ENCODE data around the gene TAGLN.

TAGLN gene

DNA sequence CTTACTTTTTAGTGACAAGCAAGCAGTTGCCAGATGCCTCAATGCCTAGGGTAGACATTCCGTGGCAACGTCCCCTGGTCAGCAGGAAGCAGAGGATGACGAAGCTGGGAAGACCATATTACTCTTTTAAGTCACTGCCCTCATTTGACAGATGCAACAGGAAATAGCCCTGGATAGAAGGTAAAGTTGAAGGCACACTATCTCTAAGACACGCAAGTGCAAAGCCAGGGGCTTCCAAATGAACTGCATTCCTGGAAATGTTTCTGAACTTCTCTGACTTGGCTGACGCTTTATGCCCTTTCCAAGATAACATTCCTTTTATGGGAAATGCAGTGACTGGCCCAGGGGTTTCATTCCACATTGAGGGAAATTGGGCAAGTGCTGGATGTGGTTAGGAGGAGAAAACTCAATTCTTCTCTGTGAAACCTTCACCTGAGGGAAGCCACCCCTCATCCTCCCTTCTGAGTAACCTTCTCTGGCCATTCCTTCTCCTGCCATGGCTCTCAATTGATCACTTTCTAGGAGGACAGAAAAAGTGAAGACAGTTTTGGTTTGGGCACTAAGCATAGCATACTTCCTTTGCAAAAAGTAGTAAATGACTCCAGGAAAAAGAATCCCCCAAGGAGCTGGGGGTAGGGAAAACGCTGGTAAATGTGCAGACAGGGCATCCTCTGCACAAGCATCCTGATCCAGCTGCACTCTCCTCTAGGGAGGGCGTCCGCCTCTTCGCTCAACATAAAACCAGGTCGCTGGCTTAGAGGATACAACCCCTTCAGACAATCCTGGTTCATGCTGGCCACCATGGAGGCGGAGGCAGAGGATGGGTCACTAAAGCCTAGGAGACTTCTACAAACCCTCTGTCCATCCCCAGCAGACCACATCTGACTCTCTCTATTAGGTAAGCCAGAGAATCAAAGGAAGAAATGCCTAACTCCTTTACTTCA lies 18.2 kb downstream of the TAGLN start:
- DNase-seq = no peak

GRCh38 chr11:117218133-117218915 lies 19.2 kb downstream of the TAGLN start:
- no peak for DNase-seq

GRCh38 chr11:117219001-117219400 lies 19.8 kb downstream of the TAGLN start:
- DNase-seq = no peak

DNA sequence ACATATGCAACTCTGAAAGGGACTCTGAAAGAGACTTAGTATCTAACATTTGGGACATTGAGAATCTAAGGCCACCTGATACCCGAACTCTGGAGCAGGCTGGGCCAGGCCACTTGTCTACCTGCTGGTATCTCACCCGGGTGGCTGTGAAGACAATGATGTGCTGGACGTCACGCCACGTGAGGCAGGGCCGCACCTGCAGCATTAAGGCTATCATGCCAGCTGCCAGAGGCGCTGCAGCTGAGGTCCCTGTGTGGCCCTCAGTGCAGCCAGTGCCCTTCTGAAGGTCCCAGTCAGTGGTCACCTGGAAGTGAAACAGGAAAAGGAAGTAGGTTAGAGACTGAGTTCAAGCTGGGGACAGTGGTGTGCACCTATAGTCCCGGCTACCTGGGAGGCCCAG lies 20.3 kb downstream of the TAGLN start:
- DNase-seq = no peak

DNA sequence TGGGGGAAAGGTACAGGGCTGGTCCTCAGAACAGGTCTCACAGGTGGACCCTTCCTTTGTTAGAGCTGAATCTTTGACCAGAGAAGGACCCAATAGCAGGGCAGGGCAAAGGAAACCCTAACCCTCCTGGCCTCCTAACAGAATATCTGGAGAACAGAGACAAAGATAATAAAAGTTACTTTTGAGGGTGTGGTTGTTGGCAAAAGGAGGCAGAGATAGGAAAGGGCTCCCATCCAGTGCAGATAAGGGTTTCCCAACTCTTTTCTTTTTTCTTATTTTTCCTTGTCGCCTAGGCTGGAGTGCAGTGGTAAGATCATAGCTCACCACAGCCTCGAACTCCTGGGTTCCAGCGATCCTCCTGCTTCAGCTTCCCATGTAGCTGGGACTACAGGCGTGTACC lies 20.8 kb downstream of the TAGLN start:
- no peak for DNase-seq

DNA sequence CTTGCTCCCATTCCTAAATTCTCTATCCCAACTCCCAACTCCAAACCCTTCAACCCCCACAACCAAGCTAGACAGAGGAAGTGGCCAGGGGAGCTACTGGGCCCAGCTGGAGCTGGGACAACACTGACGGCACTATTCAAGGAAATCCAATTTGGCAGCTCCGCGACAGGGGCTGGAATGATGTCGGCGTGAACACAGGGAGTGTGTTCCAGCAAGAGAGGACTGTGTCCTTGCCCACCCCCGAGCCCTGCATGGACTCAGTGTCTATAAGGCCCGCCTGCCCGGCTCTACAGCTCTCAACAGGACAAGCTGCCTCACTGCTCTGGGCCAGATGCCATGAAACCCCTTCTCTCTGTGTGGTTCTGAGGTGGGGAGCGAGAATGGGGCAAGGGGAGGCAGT lies 21.4 kb downstream of the TAGLN start:
- no peak for DNase-seq

GRCh38 chr11:117220999-117221774 lies 22.0 kb downstream of the TAGLN start:
- DNase-seq = no peak

DNA sequence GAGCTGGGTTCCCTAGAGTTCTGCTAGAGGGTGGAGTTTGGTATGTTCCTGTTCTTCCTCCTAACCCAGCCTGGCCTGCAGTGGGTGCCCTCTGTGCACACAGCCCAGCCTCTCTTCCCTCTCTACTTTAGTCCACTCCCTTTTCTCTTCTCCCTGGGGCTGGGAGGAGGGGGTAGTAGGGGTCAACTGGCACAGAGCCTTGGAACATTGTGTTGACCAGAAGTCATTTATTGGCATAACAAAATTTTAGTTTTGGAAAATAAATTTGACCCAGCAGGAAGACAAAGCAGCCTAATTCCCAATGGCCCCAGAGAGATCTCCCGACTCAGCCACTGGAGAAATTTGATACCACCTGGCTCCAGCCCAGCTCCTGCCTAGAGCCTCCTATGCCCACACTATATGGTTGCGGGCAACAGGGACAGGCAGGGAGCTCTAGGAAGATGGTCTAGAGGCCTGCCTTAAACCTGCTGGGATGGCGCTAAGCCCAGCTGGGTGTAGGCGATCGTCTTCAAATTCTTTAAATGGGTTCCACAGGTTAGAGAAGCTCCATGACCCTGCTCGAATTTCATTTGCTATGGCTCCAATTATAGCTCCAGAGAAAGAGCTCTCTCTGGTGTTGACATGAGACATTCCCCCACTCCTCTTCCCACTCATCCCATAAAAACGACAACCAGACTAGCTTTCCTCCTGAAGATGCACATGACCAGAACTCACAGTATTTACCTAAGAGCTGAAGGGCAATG lies 22.8 kb downstream of the TAGLN start:
- no peak for DNase-seq

GRCh38 chr11:117222991-117223740 lies 24.0 kb downstream of the TAGLN start:
- DNase-seq = no peak

GRCh38 chr11:117223741-117224689 lies 24.8 kb downstream of the TAGLN start:
- no peak for DNase-seq

- no peak for DNase-seq
Observed at GRCh38 chr11:117225553-117226170, 26.5 kb downstream of the TAGLN start.

DNA sequence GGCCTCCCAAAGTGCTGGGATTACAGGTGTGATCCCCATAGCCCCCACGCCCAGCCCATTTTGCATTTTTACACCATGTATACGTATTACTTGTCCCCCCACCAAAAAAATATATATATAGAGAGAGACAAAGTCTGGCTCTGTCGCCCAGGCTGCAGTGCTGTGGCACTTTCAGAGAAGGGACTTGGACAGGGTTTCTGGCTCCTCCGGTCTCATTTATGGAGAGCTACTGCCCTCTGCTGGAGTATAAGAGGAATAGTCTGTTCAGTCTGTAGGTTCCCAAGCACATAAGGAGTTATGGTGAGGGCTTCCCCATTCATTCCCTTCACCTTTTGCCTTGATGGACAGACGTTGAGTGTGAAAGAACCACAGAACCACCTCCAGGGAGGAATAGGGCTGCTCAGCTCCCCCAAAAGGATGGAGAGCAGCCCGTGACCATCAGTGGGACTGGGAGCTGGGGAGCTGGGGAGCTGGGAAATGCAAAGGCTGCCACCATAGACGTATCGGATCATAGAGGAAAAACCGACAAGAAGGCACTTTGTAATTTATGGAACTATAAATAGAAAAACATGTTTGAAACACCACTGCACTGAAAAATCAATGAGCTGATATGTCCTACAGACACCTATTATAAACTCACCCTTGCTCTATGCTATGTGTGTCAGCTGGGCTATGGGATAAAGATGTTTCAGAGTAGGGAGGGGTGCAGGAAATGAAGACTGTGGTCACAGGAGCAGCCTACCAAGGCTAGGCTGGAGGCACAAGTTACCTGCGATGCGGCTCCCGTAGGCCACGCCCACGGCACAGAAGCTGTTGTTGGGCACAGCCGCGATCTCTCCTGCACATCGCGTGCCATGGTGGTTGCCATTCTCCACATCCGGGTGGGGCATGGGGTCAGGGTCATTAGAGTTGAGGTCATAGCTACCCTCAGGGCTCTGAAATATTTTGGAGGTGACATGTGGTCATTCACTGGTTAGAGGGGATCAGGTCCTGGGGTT lies 27.5 kb downstream of the TAGLN start:
- peak; percentile 77 for DNase-seq

GRCh38 chr11:117228091-117228490 lies 28.9 kb downstream of the TAGLN start:
- DNase-seq = no peak

DNA sequence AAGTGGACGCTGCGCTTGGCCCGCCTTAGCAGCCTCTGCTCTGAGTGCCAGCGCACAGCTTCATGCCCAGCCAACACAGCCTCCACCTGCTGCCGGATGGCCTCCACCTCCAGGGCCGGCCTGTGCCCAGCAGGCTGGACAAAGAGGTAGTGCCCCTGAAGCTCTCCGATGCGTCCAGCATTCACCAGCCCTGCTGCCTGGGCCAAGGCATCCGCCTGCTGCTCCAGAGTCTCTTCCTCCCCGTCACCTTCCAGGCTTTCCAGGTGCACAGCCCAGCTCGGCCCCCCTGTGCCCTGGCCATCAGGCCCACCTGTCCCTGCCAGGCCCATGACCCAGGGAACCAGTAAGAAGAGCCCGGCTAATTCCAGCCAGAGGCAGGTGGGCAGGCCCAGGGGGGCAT lies 30.2 kb downstream of the TAGLN start:
- no peak for DNase-seq

DNA sequence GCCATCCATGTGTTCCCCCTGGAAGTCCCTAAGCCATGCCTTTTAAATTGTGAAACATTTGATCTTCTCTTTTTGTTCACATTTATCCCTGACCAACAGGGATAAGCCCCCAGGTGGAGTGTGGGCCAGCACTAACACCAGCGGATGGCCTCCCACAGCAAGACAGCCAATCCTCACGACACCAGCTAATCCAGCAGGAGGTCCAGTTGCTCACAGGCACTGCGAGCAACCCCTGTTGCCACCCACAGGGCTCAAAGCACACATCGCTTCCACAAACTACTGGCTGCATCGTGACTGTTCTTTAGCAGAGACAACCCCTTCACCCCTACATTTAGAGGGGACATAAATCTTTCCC lies 30.7 kb downstream of the TAGLN start:
- DNase-seq = no peak

GRCh38 chr11:117230286-117230961 lies 31.3 kb downstream of the TAGLN start:
- DNase-seq = peak; percentile 4

DNA sequence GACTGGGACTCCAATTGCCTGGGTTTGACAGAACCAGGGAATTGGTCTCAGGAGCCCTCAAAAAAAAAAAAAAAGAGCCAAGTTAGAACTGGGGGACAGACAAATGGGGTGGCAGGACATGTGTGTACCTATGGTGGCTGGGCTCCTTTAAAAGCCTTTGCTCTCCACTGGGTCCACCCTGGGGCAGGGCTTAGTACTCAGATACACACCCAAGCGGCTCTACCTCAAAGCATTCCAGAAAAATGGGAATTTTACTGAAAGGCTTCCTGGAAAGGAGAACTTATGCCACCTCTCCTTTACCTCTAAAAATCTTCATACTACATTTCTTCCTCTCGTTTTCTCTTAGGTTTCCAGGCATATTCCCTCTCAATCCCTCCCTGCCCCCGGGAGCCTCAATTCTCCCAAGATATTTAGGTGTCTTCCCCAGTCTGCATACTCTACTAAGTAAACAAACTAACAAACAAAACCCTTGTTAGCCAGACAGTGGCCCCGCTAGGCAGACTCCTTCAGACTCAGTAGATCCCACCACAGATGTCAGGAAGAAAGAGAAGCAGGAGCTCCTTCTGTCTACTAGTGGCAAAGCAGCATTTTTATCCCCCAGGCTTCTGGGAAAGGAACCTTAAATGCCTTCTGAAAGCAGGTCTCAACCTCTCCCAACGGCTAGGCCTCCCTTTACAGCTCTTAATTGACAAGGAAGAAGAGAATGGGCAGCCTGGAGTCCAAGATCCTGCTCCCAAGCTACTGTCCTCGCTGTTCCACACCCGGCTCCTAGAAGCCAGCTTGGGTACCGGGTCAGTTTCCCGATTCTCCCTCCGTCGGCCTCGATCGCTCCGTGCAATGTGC lies 32.0 kb downstream of the TAGLN start:
- DNase-seq = no peak

DNA sequence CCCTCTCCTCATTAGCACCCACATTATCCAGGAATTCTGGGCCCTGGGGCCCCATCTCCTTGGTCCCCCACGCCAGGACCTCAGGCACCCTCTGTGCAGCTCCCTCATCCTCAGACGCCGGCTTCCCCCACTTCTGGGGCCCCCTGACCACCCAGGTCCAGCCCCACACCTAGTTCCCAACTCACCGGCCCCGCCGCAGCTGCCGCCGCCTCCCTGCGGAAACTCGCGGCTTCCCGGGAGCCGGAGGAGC lies 32.6 kb downstream of the TAGLN start, which contains the start of gene PCSK7:
TSS of gene PCSK7 (minus strand) at position 232 of the 250 bp plus-strand sequence. CDS start 2,229 bp downstream, outside the sequence.
- no peak for DNase-seq
